Ramos (cell line): ENCODE data around the gene MIPOL1.
"Not testable (repeated sequence)": the region's sequence is repeated elsewhere in the genome, so short reads cannot be mapped to it uniquely, and the experiment has no call there.

Source experiments
- in situ Hi-C: fragments of 300-500 bp; cut with MboI; formaldehyde crosslinking; loops from one replicate; pipeline ENCODE4 v1.14.3; 2022; ENCODE audit warnings: low sequenced_read_pairs; ENCODE audit not compliant: unreplicated experiment

Gene MIPOL1

GRCh38 chr14:37491076-37491475 is 293.3 kb downstream of the MIPOL1 start:
- in situ Hi-C loops: no loop called here

GRCh38 chr14:37493606-37494005 is 295.9 kb downstream of the MIPOL1 start:
- in situ Hi-C loops: no loop called here

- in situ Hi-C loops: no loop called here
Measured at GRCh38 chr14:37497422-37497821, 299.7 kb downstream of the MIPOL1 start.

- in situ Hi-C loops: no loop called here
Measured at GRCh38 chr14:37501877-37502276, 304.1 kb downstream of the MIPOL1 start.

GRCh38 chr14:37508503-37508902 is 310.8 kb downstream of the MIPOL1 start:
- in situ Hi-C loops: no loop called here

- in situ Hi-C loops: no loop called here
Measured at GRCh38 chr14:37512173-37512572, 314.4 kb downstream of the MIPOL1 start.

GRCh38 chr14:37515771-37516170 is 318.0 kb downstream of the MIPOL1 start:
- in situ Hi-C loops: no loop called here

GRCh38 chr14:37526994-37527393 is 329.3 kb downstream of the MIPOL1 start:
- in situ Hi-C loops: no loop called here

- in situ Hi-C loops: no loop called here
Measured at GRCh38 chr14:37539992-37540391, 342.3 kb downstream of the MIPOL1 start.

- in situ Hi-C loops: no loop called here
Measured at GRCh38 chr14:37544407-37544806, 346.7 kb downstream of the MIPOL1 start.

- in situ Hi-C loops: no loop called here
Measured at GRCh38 chr14:37545174-37545573, 347.4 kb downstream of the MIPOL1 start.

GRCh38 chr14:37546621-37547447 is 349.1 kb downstream of the MIPOL1 start:
- in situ Hi-C loops: no loop called here

GRCh38 chr14:37550511-37550910 is 352.8 kb downstream of the MIPOL1 start:
- in situ Hi-C loops: no loop called here

- in situ Hi-C loops: no loop called here
Measured at GRCh38 chr14:37551119-37551518, 353.4 kb downstream of the MIPOL1 start.

- in situ Hi-C loops: no loop called here
Measured at GRCh38 chr14:37553935-37554550, 356.3 kb downstream of the MIPOL1 start.

- in situ Hi-C loops: not testable (repeated sequence)
Measured at GRCh38 chr14:37555596-37555995, 357.9 kb downstream of the MIPOL1 start.

- in situ Hi-C loops: no loop called here
Measured at GRCh38 chr14:37558740-37559139, 361.0 kb downstream of the MIPOL1 start.

- in situ Hi-C loops: no loop called here
Measured at GRCh38 chr14:37559386-37559785, 361.6 kb downstream of the MIPOL1 start.

- in situ Hi-C loops: no loop called here
Measured at GRCh38 chr14:37563189-37563588, 365.5 kb downstream of the MIPOL1 start.

- in situ Hi-C loops: no loop called here
Measured at GRCh38 chr14:37565550-37565949, 367.8 kb downstream of the MIPOL1 start.

- in situ Hi-C loops: no loop called here
Measured at GRCh38 chr14:37566811-37567371, 369.2 kb downstream of the MIPOL1 start.
